DND-41 (cell line): Measurements from ENCODE around the gene ZNF184.

Experiments
- EZH2 ChIP-seq: IDR thresholded peaks from 3 replicates; pipeline ENCODE4 v1.6.1; 2012; ENCODE audit warnings: borderline replicate concordance, low read depth, mild to moderate bottlenecking, moderate library complexity, low read length, inconsistent platforms; ENCODE audit not compliant: severe bottlenecking
- TF ChIP-seq, protein P1 (sequence below): IDR thresholded peaks from 2 replicates; pipeline ENCODE4 v1.5.1; 2012; ENCODE audit warnings: borderline replicate concordance, low read length, moderate library complexity, mild to moderate bottlenecking; ENCODE audit not compliant: poor library complexity, severe bottlenecking; ENCODE audit errors: extremely low read depth

DNA sequence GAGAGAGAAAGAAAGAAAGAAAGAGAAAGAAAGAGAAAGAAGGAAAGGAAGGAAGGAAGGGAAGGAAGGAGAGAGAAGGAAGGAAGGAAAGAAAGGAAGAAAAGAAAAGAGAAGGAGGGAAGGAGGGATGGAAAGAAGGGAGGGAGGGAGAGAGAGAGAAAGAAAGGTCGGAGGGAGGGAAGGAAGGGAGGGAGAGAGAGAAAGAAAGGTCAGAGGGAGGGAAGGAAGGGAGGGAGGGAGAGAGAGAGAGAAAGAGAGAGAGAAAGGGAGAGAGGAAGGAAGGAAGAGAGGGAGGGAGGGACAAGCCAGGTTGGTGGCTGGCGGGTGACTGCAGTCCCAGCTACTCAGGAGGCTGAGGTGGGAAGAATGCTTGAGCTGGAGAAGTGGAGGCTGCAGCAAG lies 27.3 kb upstream of the ZNF184 start:
- TF ChIP-seq, protein P1, sequence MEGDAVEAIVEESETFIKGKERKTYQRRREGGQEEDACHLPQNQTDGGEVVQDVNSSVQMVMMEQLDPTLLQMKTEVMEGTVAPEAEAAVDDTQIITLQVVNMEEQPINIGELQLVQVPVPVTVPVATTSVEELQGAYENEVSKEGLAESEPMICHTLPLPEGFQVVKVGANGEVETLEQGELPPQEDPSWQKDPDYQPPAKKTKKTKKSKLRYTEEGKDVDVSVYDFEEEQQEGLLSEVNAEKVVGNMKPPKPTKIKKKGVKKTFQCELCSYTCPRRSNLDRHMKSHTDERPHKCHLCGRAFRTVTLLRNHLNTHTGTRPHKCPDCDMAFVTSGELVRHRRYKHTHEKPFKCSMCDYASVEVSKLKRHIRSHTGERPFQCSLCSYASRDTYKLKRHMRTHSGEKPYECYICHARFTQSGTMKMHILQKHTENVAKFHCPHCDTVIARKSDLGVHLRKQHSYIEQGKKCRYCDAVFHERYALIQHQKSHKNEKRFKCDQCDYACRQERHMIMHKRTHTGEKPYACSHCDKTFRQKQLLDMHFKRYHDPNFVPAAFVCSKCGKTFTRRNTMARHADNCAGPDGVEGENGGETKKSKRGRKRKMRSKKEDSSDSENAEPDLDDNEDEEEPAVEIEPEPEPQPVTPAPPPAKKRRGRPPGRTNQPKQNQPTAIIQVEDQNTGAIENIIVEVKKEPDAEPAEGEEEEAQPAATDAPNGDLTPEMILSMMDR: no peak
- no peak for TF ChIP-seq EZH2
